ENCODE data around the gene AASDH.
"Not testable (repeated sequence)": the region's sequence is repeated elsewhere in the genome, so short reads cannot be mapped to it uniquely, and the experiment has no call there.

The AASDH gene

DNA sequence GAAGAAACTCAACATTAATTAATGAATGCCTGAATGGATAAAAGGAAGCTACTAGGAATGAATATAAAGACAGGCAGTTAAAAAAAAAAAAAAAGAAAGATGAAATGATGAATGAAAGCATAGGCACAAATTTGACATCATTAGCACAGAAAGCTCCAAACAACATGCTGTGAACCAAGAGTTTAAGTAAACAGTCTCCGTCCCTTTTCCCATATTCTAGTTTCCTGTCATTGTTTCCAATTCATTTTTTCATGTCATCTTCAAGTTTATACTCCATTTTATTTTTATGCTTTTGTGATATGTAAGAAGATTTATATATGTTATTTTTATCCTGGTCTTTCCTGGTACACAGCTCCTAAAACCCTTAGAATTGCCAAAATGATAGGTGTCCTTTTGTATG is 17.7 kb upstream of the AASDH start:
- in situ Hi-C loops (cut with MboI; ENCODE audit: low sequenced_read_pairs): no loop called here

GRCh38 chr4:56400560-56400959 is 13.3 kb upstream of the AASDH start:
- in situ Hi-C loops (cut with MboI; ENCODE audit: low sequenced_read_pairs): no loop called here

- in situ Hi-C loops (cut with MboI; ENCODE audit: low sequenced_read_pairs): no loop called here
Measured at GRCh38 chr4:56391270-56391669, 4.0 kb upstream of the AASDH start.

DNA sequence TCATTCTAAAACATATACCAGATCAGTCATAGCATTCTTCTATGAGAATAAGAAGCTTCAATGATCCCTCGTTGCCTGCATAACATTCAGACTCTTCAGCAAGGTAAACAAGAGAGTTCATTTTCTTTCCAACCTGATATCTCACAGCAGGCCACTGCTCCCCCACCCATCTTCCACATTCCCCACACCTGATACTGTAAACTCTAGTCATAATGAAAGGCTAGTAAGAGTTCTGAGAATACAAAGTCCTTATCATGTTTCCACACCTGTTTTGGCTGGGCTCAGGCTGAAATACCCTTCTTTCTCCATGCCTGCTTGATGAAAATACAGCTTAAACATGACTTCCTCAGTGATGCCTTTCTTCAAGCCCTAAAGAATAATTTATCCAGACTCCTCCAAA is 2.3 kb upstream of the AASDH start:
- in situ Hi-C loops (cut with MboI; ENCODE audit: low sequenced_read_pairs): no loop called here

DNA sequence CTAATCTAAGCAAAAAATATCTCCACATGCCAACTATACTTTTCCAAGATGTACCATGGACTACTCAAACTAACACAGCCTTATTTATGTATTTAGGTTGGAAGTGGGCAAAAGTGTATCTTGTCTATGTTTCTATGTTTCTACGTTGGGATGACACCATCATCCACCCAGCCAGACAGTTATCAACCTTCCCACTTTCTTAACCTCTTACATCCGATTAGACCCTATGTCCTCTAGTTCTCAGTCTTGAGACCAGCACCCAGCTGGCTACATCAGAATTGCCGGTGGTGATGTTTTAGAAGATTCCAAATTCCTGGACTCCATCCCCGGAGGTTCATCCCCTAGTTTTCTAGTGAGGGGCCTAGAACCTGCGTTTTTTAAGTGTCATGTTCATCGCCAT is 1.0 kb upstream of the AASDH start:
- in situ Hi-C loops (cut with MboI; ENCODE audit: low sequenced_read_pairs): no loop called here

- in situ Hi-C loops (cut with MboI; ENCODE audit: low sequenced_read_pairs): no loop called here
Measured at GRCh38 chr4:56386091-56386490, 1.2 kb downstream of the AASDH start.

DNA sequence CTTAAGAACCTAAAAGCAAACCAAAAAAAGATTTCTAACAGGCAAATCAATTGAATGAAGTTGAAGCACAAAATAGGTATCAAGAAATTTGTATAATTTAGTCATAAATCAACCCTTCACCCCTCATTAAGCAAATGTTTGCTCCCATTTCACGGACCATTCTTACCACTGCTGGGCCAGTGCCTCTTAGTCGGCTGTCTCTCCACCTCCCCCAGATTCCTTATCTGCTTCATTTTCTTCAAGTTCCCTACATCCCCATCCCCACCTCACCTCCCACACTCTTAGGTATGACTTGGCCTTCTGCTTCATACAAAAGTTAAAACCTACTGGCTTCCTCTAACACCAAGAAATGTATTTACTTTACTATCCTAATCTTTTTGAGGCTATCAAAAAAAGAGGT is 11.8 kb downstream of the AASDH start:
- in situ Hi-C loops (cut with MboI; ENCODE audit: low sequenced_read_pairs): no loop called here

DNA sequence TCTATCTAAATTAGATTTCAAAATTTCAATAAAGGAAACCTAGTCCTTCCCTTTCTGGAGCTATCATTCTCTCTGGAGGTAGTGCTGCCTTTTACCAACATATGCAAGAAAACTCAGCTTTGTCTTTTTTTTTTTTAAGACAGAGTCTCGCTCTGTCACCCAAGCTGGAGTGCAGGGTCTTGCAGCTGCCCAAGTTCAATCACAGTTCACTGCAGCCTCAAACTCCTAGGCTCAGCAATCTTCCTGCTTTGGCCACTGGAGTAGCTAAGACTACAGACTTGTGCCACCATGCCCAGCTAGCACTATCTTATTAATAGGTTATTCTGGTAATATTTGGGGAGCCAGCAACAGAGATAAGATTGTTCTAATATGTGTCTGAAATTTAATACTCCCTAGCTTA is 12.3 kb downstream of the AASDH start:
- in situ Hi-C loops (cut with MboI; ENCODE audit: low sequenced_read_pairs): no loop called here

GRCh38 chr4:56372774-56373173 is 14.5 kb downstream of the AASDH start:
- in situ Hi-C loops (cut with MboI; ENCODE audit: low sequenced_read_pairs): no loop called here

- in situ Hi-C loops (cut with MboI; ENCODE audit: low sequenced_read_pairs): no loop called here
Measured at GRCh38 chr4:56371426-56372220, 15.7 kb downstream of the AASDH start.

DNA sequence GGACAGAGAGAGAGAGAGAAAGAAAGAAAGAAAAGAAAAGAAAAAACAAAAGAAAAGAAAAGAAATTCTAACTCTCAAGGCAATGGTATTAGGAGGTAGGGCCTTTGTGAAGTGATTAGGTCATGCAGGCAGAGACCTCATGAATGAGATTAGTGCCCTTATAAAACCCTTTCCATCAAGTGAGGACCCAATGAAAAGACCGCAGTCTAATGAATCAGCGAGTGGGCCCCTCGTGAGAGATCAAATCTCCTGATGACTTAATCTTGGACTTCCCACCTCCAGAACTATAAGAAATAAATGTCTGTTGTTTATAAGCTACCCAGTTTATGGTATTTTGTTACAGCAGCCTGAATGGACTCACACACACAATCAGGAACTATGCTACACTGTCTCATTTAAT is 16.9 kb downstream of the AASDH start:
- in situ Hi-C loops (cut with MboI; ENCODE audit: low sequenced_read_pairs): no loop called here

DNA sequence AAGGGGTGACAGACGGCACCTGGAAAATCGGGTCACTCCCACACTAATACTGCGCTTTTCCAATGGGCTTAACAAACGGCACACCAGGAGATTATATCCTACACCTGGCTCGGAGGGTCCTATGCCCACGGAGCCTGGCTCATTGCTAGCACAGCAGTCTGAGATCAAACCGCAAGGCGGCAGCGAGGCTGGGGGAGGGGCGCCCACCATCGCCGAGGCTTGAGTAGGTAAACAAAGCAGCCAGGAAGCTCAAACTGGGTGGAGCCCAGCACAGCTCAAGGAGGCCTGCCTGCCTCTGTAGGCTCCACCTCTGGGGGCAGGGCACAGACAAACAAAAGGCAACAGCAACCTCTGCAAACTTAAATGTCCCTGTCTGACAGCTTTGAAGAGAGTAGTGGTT is 24.3 kb downstream of the AASDH start:
- in situ Hi-C loops (cut with MboI; ENCODE audit: low sequenced_read_pairs): not testable (repeated sequence)

DNA sequence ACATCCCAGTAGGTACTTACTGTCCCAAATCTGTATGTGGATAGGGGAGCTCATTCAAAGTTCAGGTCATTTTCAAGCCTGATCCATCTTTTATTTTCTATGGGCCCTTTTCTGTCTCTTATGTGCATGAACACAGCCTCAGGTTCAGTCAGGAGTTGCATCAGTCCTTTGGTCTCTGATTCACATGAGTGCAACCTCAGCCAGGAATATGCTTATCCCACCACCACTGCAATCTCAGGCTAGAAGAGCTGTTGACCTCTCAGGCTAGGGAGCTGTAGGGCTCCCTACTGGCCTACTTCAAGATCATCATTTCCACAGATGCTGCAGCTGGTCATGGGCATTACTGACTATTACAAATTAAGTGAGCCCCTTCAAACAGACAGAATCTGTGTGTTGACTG is 27.2 kb downstream of the AASDH start:
- in situ Hi-C loops (cut with MboI; ENCODE audit: low sequenced_read_pairs): no loop called here

DNA sequence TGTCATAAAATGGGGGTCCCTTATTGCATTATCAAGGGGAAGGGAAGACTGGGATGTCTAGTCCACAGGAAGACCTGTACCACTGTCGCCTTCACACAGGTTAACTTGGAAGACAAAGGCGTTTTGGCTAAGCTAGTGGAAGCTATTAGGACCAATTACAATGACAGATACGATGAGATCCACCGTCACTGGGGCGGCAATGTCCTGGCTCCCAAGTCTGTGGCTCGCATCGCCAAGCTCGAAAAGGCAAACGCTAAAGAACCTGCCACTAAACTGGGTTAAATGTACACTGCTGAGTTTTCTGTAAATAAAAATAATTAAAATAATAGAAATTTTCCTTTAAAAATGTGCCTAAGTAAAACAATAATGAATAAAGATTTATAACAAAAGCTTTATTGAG is 30.6 kb downstream of the AASDH start:
- in situ Hi-C loops (cut with MboI; ENCODE audit: low sequenced_read_pairs): no loop called here

- in situ Hi-C loops (cut with MboI; ENCODE audit: low sequenced_read_pairs): no loop called here
Measured at GRCh38 chr4:56348576-56348975, 38.7 kb downstream of the AASDH start.

GRCh38 chr4:56345458-56345857 is 41.8 kb downstream of the AASDH start:
- in situ Hi-C loops (cut with MboI; ENCODE audit: low sequenced_read_pairs): no loop called here

DNA sequence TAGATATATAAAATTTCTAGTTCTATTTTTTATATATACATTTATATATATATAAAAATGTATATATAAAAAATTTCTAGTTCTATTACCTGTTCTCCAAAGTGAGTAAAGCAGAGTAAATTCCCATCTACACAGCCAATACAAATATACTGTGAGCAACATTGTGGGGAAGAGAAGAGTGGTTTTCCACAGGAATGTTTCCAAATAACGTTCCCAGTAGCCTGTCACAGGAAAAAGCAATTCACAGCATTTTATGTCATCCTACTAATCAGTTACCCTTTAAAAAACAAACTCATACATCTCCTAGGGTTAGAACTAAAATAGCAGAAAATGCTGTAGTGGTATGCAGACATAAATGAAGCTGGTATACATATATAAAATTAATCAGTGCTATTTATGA is 44.5 kb downstream of the AASDH start:
- in situ Hi-C loops (cut with MboI; ENCODE audit: low sequenced_read_pairs): no loop called here

DNA sequence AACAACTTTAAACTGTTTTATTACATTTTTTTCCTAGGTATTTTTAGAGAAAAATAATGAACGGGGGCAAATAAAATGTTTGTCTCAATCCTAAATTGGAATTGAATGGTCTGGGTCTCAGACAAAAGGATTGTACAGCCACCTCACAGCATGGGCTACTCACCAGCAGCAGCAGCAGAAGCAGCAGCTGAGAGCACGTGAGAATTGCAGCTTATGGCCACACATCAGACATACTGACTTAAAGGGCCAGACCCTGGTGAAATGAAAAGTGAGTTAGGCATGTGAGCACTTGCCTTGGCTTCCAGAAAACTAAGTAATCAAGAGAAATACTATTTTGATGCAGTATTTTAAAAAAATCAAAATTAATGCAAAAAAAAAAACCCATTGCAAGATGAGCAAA is 56.6 kb downstream of the AASDH start:
- in situ Hi-C loops (cut with MboI; ENCODE audit: low sequenced_read_pairs): no loop called here

- in situ Hi-C loops (cut with MboI; ENCODE audit: low sequenced_read_pairs): no loop called here
Measured at GRCh38 chr4:56326363-56326762, 60.9 kb downstream of the AASDH start.

DNA sequence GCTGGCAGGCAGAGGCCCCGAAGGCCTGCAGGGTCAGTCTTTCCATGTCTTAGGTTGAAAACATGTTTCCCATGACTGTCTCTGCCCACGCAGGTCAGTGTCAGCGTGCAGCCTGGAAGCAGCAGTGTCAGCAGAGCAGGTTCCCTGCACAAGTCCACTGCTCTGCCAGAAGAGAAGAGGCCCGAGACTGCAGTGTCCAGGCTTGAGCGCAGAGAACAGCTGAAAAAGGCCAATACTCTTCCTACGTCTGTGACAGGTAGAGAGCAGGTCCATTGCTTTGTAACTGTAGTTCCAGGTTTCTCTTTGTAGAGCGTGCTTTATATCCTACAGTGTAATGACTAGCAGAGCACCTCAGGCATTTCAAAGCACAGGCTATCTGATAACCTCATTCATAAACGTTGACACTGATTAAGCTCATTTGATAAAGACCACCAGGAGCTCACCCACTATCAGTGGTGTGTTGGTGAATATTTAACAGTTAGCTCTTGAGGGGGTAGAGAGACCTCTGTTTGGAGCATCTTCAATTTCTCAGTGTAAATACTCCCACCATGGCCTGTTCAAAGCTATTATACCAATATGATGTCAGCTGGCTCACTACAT is 63.2 kb downstream of the AASDH start:
- in situ Hi-C loops (cut with MboI; ENCODE audit: low sequenced_read_pairs): no loop called here

DNA sequence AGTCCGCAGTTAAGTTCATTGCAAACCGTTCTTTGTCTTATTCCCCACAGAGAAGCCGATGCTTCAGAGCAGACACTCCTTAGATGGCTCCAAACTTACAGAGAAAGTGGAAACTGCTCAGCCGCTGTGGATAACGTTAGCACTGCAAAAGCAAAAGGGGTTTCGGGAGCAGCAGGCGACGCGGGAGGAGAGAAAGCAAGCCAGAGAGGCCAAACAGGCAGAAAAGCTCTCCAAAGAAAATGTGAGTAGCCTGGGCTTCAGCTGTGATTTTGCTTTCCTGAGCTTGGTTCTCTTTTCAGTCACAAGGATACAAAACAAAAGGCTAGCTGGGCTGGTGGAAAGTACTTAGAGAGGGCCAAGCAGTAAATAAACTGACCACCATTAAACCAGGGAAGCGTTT is 64.0 kb downstream of the AASDH start:
- in situ Hi-C loops (cut with MboI; ENCODE audit: low sequenced_read_pairs): no loop called here

DNA sequence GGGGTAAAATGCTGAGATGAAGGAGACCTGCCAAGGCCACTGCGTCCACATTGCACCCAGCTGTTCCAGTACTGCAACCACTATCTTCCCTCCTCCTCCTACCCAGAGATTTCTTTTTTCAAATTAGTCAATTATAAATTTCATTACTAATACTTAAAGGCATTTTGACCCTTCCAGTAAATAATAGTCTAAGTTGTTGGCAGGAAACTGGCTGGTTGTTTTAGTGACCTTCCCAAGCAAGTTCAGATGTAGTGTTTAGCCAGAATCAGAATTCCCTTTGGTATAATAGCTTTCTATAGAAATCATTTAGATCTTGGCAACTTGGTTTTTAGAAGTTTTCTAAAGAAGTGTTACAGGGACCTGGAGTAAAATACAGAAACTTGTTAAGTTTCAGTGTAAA is 66.0 kb downstream of the AASDH start:
- in situ Hi-C loops (cut with MboI; ENCODE audit: low sequenced_read_pairs): no loop called here

DNA sequence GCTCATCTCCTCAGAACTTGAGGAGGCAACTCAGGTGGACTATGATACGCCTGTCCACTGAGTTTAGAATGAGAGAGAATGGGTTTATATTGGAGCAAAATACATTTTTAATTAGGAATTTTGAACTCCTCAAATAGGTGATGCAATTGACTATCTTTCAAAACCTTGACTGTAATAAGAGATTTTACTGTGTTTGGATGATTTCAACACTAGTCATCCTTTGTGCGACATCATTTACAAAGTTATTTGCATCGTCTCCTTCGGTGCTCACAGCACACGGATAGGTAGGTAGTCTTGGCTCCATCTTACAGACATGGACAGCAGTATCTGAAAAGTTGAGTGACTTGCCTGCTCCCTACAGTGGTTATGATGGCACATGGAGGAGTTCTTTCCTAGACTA is 67.0 kb downstream of the AASDH start:
- in situ Hi-C loops (cut with MboI; ENCODE audit: low sequenced_read_pairs): no loop called here

Data from HL-60/S4 treated with phorbol 12-myristate 13-acetate at 8.2 ng/mL for 4 days and 3 days (cell line).